Ascending aorta (tissue), 2 donors: ENCODE data around the gene RHBDF2. TPM values are rescaled to one million over a fixed set of nuclear protein-coding genes. Genes with fewer than 3 reads are reported as not detected.

Experiments
- DNase-seq, 2 donors: peaks; one replicate each; pipeline ENCODE4 v3.0.0-alpha.2; 2019; ENCODE audit warnings: low spot score in 2 of 2
- H3K27ac ChIP-seq, 2 donors: fragments of 200-600 bp; sonication (generic); one replicate each; pipeline ENCODE4 v1.5.1; 2016 to 2017; ENCODE audit warnings: mild to moderate bottlenecking in 1 of 2
- H3K27me3 ChIP-seq: fragments of 200-600 bp; sonication (generic); one replicate; pipeline ENCODE4 v1.5.1; 2017
- H3K36me3 ChIP-seq, 2 donors: fragments of 200-600 bp; sonication (generic); one replicate each; pipeline ENCODE4 v1.5.1; 2016
- H3K4me1 ChIP-seq, 2 donors: fragments of 200-600 bp; sonication (generic); one replicate each; pipeline ENCODE4 v1.5.1; 2016 to 2017; ENCODE audit warnings: mild to moderate bottlenecking in 1 of 2
- H3K4me3 ChIP-seq, 2 donors: fragments of 200-600 bp; sonication (generic); one replicate each; pipeline ENCODE4 v1.5.1; 2016 to 2017; ENCODE audit warnings: mild to moderate bottlenecking in 1 of 2
- H3K9me3 ChIP-seq, 2 donors: fragments of 200-600 bp; sonication (generic); one replicate each; pipeline ENCODE4 v1.5.1; 2016
- CTCF ChIP-seq, 3 experiments: fragments of 200-600 bp in 2 of 3; fragments of 450-650 bp in 1 of 3; sonication (generic) in 2 of 3; IDR thresholded peaks; one replicate each; pipeline ENCODE4 v1.5.1; 2016 to 2019; ENCODE audit warnings: antibody characterized with exemption in 3 of 3, mild to moderate bottlenecking in 1 of 3, moderate library complexity in 1 of 3
- intact Hi-C: fragments of 100-400 bp; cut with DNase I; formaldehyde crosslinking; loops from one replicate; pipeline ENCODE4 v1.15.1; 2023
- total RNA-seq: library from RNA; depleted of rRNA; stranded (reverse); fragments of >200 nt; gene quantifications from one replicate; pipeline ENCODE4 v1.1.0, GENCODE V29; 2016

RHBDF2 gene
- total RNA-seq, 1 donor from 2014 or later: 12.7 TPM

DNA sequence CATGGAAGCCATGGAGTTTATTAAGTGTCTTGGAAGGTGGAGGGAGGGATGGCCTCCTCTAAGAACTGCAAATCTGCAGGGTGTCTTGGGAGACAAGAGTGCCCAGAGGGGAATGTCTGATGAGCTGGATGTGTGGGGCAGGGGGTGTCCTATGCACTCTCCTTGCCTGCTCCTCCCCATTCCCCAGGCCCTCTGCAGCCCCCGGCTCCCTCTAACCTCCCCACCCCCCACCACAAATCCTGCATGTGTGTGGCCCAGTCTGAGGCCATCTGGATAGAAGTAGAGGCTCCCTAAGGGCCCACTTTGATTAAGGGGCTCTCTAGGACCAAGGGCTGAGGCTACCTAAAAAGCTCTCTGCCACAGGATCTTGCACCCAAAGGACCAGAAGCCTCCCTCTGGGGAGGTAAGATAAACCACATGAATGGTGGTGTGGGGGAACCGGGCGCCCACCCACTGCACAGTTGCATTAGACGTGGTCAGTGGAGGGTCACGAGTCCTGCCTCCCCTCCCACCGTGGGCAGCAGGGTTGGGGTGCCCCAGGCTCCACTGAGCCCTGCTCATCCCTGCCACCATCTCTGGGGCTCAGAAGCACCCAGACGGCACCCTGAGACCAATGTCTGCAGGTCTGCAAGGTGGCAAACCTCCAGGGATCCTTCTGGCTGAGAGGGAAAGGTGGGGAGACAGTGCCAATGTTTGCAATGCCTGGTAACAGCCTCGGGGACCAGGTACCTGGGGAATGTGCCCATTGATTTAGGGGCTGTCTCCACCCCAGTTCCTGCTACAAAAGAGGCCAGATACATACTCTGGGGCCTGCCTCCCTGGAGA, 33.2 kb downstream of the RHBDF2 start:
- TF ChIP-seq CTCF (IDR thresholded peaks at IDR 0.05): no peak
- Histone ChIP-seq H3K4me1 (peaks cover 0 to 2% of the 10 kb centered on the region in 2 donors), H3K27ac (no peak overlapping the region), H3K27me3 (no peaks in the 10 kb centered on the region), H3K4me3 (no peak overlapping the region), H3K36me3 (peaks cover 4 to 7% of the 10 kb centered on the region in 2 donors), H3K9me3 (no peaks in the 10 kb centered on the region)
- no peak for DNase-seq
- intact Hi-C loops: no loop called here

GRCh38 chr17:76467366-76467765, 33.9 kb downstream of the RHBDF2 start, which contains the start of gene AANAT:
Gene AANAT (plus strand): TSS chr17:76467603. CDS start chr17:76468747, 1,144 bp downstream.
- TF ChIP-seq CTCF (IDR thresholded peaks at IDR 0.05): no peak
- Histone ChIP-seq H3K4me3 (no peak within 1 kb of the TSS), H3K27ac (no peak within 1 kb of the TSS), H3K36me3 (peaks cover 0 to 3% of the 10 kb centered on the region in 2 donors), H3K27me3 (no peaks in the 10 kb centered on the region), H3K4me1 (peaks cover 0 to 2% of the 10 kb centered on the region in 2 donors), H3K9me3 (no peaks in the 10 kb centered on the region)
- intact Hi-C loops: no loop called here
- DNase-seq: no peak

GRCh38 chr17:76466775-76467130, 34.5 kb downstream of the RHBDF2 start:
- no peak for DNase-seq
- Histone ChIP-seq H3K9me3 (no peaks in the 10 kb centered on the region), H3K27me3 (no peaks in the 10 kb centered on the region), H3K27ac (no peak overlapping the region), H3K4me3 (no peak overlapping the region), H3K36me3 (no peaks in the 10 kb centered on the region), H3K4me1 (peaks cover 0 to 2% of the 10 kb centered on the region in 2 donors)
- no peak for TF ChIP-seq CTCF (IDR thresholded peaks at IDR 0.05)
- intact Hi-C loops: loop anchor here (1.0 kb wide), 1 partner anchor 40 kb away; no protein-coding TSS in a partner anchor

DNA sequence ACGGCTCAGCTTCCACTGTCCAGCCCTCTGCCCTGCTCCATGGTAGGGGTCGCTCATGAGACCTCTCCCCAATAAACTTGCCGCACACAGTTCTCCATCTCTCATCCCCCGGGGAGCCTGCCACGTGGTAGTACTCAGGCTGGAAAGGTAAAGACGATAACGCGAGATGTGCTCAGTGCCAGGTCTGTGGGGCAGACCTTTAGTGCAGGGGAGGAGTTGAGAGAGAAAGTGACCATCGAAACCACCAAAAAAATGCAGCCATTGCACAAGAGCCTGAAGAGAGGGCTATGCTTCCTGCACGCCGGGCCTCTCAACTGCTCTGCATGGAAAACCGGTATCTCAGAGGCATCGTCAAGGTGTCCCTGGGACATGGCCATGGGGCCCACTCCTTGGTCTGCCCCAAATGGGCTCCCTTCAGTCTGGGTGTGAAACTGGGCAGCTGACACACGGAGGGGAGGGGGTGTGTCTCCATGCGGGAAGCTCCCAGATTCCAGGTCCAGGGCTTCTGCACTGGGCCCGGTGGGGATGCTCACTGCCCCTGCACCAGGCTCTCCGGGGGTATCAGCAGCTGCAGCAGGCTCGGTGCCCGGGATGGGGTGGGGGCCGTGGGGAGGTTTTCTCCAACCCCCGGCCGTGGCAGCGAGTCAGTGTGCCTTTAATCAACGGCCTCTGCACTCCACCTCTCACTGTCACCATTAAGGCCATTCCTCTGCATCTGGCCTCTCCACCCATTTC, 38.5 kb downstream of the RHBDF2 start:
- DNase-seq: no peak
- no peak overlapping the region for H3K4me3 ChIP-seq
- intact Hi-C loops: no loop called here
- no peak overlapping the region for H3K27ac ChIP-seq
- no peaks in the 10 kb centered on the region for H3K9me3 ChIP-seq
- peaks cover 0 to 2% of the 10 kb centered on the region in 2 donors for H3K4me1 ChIP-seq
- H3K36me3 ChIP-seq: no peaks in the 10 kb centered on the region
- H3K27me3 ChIP-seq: no peaks in the 10 kb centered on the region
- no peak for TF ChIP-seq CTCF (IDR thresholded peaks at IDR 0.05)

GRCh38 chr17:76461765-76462555, 39.3 kb downstream of the RHBDF2 start:
- Histone ChIP-seq H3K4me3 (no peak overlapping the region), H3K27ac (no peak overlapping the region), H3K9me3 (no peaks in the 10 kb centered on the region), H3K27me3 (no peaks in the 10 kb centered on the region), H3K4me1 (peaks cover 0 to 2% of the 10 kb centered on the region in 2 donors), H3K36me3 (no peaks in the 10 kb centered on the region)
- TF ChIP-seq CTCF (IDR thresholded peaks at IDR 0.05): no peak
- DNase-seq: no peak
- intact Hi-C loops: no loop called here
